ENCODE results near the gene GHRH.

Gene GHRH

DNA sequence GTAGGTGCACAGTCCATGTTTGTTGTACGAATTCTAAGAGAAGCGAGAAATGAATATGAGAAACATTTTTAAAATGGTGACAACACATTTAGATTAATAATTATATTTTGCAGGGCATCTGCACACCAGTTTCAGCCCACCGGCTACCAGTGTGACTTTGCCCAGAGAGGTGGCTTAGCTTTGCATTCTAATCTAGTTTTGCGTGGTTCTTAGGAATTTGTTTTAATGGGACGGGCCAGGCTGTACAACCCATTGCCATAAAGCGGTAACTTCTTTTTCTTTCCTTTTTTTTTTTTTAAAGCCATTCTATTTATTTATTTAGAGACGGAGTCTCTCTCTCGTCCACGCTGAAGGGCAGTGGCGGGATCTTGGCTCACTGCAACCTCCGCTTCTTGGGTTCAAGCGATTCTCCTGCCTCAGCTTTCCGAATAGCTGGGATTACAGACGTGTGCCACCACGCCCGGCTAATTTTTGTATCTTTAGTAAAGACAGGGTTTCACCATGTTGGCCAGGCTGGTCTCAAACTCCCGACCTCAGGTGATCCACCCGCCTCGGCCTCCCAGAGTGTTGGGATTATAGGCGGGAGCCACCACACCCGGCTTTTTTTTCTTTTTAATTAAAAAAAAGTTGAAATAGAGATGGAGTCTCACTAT, 28.7 kb upstream of the GHRH start:
- no peak for DNase-seq

DNA sequence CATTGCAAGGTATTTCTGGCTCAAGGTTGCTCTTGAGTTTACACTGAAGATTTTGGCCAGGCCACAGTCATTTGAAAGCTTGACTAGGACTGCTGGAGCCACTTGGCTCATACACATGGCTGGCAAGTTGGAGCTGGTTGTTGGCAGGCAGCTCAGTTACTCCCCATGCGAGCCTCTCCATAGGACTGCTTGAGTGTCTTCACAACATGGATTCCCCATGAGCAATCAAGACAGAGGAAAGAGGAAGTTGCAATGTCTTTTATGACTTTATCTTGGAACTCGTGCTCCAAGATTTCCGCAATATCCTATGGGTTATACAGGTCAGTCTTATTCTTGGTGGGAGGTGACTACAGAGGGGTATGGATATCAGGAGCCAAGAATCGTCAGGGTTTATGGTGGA, 26.5 kb upstream of the GHRH start:
- no peak for DNase-seq

DNA sequence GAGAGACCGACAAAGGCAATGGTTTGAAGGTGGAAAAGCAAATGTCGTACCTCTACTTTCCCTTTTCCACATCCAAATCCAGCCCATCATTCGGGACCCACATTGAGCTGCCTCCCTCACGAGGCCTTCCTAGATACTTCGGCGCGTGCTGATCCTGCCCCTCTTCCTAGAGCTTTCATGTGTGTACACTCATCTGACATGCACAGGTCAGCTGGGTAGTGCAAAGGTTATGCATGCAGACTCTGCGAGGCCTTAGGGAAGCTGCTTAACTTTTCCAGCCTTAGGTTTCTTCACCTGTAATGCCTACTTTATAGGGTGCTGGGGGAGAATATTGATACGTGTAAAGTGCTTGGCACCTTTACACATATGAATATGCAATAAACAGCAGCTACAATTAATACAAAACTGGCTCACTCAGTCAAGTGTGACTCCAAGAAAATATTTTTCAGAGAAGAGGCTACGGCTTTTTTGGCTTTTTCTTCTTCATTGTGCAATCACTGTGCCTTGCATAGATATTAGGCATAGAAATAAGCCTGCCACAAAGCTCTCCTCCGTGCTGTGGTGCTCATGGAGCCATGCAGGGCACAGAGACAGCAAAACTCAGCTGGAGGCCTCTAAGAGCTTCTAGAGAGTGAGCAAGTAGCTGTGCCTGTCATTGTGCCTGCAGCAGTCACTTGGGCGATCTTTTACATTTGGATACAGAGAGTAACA, 24.2 kb upstream of the GHRH start:
- DNase-seq = no peak

DNA sequence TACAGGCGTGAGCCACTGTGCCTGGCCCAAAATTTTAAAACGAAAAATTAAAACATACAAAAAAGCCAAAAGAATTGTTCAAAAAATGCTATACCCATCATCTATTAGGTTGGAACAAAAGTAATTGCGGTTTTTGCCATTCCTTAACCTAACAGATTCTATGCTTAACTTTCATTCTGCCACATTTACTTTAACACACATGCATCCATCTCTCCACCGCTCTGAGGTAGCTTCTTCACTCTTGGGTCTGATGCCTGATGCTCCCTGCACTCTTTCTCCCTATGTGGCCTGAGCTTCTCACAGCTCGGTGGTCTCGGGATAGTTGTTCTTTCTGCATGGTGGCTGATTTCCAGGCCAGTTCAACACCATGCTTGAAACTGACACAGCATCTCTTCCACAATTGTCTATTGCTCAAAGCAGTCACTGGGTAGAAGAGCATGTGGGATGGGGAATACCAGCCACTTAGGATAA, 23.1 kb upstream of the GHRH start:
- no peak for DNase-seq

DNA sequence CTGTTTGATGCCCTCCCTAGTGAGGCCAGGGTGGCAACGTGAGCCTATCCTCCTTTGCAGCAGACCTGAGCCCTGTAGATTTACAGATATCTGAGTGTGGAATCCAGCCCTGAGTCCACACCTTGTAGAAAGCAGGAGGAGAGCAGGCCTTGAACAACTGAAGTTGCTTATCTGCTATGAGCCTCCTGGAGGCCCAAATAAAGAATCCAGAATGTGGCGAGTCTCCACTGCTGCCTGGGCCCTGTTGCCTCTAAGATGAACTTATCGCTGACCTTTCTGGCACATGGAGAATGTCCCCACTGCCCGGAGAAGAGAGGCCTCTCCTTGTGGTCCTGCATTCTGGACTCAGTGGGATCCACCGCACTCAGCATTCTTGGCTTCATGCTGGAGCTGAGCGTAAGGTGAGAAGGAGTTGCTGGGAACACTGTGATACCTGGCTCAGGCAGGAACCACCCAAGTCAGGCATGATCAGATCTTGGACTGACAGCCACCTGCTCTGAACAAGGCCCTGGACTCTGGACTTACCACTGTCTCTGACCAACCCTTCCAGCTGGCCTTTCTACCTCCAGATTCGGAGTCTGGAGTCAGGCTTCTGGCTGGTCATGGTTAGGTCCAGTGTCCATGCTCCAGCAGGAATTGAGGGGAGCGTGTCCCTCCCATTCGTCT, 22.0 kb upstream of the GHRH start:
- DNase-seq = no peak

DNA sequence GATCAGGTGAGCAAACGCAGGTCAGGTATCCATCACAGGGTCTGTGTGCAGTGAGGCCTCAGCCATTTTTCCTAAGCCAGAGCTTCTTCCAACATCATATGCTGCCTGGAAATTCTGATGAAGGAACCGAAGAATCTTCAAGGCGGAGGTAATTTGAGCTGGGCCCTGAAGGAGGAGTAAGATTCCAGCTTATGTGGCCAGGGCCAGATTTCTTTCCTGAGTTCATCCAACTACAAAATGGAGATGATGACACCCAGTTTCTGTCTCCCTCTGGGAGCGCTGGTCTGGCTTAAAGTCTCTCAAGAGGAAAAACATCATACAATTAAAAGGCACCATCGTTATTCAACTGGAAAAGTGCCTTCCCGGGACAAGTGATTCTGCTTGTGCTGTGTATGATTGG, 20.9 kb upstream of the GHRH start:
- DNase-seq = no peak

DNA sequence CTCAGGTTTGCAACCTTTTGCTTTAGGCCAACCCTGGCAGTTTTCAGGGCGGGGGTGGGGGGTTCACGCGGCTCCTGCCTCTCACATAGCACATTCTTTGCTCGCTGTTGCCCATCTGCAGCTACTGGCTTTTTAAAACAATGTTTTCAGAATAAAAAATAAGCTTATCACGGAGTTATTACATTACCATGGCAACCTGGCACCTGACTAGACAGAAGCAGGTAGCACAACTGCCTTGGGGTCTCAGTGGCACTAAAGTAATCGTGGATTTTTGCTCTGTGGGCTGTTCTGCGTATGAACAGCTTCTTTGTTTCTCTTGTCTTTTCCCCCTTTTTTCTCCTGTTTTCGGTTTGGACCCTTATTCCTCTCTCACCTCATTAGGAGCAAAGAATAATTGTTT, 18.8 kb upstream of the GHRH start:
- DNase-seq = no peak

DNA sequence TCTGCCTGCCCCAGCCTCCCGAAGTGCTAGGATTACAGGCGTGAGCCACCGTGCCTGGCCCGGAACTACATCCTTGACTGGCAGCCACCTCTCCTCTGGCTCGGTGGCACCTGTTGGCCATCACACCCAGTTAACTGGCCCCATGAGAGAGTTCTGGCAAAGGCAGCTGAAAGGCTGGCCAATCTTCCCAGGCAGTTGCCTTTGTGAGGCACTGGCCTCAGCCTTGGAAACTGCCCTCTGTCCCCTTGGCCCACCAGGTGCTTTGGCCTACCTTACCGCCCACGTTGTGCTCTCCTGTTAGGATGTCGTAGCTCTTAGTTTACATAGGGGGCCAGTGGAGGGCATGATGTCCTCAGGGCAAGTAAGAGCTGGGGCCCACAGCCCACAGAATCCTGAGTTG, 18.2 kb upstream of the GHRH start:
- no peak for DNase-seq

DNA sequence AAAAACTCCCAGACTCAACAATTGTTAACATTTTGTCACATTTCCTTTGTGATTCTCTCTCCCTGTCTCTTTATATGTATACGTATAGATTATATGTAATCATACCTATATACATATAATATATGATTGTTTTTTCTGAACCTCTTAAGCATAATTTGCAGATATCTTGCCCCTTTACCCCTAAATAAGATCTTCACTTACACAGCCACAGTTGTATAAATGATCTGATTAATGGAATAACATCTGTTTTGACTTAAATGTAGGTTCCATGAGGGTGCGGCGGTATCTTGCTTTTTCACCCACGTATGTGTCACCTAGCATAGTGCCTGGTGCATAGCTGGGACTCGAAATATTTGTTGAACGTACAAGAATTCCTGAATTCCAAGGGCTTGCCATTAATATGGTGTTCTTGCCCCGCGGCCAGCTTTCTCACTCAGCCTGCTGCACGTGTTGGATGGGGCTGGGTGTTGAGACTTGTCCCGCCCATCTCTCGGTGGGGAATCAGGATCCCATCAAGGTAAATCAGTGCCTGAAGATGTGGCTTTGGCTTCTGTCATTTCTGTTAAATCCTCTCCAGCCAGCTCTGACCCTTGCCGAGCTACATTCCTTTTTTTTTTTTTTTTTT, 17.5 kb upstream of the GHRH start:
- no peak for DNase-seq

DNA sequence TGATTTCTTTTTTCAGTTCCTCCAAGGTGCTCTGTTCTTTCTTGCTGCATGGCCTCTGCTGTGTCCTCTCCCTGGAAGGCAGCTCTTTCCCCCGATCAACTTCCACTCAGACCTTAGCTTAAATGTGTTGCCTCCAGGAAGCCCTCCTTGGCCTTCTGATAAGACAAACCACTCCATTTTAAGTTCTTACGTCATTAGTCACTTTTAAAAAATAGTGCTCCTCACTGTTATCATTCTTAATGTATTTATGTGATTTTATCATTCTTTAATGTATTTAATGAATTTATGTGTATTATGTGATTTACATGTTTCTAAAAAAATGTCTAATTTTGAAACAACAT, 15.6 kb upstream of the GHRH start:
- no peak for DNase-seq

DNA sequence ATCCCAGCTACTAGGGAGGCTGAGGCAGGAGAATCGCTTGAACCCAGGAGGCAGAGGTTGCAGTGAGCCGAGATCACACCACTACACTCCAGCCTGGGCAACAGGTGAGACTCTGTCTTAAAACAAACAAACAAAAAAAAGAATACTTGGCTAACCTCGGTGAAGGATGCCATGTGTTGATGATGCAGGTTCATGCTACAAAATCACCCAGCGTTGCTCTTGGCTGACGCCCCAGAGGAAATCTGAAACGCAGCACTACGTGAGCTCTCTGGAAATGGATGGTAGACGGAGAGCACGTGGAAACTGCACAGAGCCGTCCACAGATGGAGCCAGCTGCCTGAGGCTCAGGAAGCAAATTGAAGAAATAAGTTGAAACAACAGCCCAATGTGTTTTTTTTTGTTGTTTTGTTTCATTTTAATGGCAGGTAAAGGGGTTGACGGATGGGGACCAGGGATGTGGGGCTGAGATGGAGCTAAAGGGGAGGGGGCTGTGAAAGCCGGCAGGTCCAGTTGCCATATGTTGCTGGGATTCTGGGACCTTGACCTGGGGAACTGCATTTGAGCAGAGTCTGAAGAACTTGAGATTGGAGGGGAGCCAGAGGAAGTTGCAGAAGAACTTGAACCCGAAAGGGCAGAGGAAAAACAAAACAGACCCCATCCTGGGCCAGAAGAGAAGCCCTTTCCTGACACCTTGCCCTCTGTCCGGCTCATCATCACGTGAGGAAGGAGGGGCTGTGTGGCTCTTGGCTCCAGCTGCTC, 15.1 kb upstream of the GHRH start:
- DNase-seq = peak; percentile 57

DNA sequence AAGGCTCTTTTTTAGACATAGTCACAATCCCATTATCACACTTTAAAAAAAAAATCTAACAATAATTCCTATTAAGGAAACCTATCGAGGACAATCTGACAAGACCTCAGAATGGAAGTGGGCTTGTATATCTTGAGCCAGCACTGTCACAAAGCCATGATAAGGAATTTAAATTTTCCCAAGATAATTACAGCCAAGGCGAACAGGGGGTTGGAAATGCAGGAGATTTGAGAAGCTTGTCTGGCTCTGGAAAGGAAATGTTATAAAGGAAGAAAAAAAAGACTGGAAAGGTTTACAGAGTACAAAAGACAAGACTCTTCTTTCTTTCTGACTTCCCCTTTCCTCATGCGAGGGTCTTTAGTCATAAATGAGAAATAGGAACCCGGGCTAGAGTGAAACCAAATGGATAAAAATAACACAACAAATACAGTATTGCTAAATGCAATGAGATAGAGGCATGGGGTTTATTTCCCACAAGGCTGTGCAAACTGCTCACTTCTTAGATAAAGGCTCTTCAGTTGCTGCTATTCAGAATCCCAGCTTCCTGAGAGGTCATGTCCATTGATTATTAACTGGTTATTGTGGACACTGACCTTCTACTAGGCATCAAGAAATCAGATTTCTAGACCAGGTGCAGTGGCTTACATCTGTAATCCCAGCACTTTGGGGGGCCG, 13.4 kb upstream of the GHRH start:
- DNase-seq = no peak

DNA sequence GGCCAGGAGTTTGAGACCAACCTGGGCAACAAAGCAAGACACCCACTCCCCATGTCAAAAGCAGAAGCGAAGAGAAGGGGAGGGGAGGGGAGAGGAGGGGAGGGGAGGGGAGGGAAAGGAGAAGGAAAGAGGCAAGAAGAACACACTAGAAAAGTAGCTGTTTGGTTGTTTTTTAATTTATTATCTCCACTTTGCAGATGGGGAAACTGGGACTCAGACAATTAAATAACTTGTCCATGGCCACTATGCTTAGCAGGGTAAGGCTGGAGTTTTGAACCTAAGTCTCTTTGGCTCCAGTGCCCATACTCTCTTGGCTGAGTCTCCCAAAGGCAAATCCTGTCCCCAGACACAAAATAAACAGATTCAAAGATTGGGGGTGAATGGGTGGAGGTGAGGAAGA, 12.4 kb upstream of the GHRH start:
- DNase-seq = no peak

DNA sequence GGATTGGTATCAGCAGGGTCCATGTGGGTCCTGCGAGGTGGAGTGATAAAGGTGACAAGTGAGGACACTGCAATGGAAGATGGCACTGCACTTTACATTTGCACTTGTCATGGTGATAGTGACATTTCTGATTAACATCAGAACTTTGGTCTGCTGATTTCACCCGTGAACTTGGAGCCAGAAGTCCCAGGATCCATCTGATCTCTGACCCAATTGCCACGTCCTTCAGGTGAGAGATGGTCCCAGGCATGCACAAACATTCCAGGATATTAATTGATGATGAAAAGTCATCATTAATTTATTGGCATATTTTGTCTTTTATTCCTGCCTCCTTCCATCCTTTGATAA, 9.8 kb upstream of the GHRH start:
- no peak for DNase-seq

DNA sequence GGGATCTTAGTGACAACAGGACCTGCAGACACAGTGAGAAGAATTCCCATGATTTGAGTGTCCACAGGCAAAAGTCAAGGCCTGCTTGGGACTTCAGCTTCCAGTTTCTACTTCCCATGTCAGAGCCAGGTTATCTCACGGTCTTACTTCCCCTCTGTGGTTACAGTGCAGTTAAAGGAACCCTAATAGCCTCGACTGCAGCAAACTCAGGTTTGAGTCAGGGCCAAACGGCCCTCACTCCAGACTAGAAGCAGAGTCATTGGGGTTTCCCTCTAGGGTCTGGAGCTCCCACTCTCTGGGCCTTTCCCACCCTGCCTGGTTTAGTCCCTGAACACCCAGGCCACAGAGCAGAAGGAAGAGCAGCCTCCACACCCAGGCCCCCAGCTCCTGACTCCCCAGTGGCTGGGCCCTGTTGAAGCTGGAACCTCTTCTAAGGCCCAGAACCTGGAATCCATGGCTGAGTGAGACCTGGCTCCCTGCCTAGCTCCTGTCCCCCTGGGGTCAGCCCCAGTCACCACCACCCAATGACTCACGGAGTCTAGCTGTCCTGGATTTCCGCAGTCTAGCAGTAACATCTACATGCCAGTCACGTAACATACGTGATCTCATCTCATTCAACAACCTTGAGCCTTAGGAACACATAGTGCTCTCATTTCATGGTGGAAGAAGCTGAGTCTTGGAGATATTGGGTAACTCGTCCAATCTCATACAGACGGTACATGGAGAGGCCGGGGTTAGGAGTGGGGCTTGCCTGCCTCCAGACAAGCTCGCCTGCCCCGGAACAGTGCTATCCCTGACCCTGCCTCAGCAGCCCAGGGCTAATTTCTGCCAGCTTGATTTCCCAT, 9.2 kb upstream of the GHRH start:
- no peak for DNase-seq

DNA sequence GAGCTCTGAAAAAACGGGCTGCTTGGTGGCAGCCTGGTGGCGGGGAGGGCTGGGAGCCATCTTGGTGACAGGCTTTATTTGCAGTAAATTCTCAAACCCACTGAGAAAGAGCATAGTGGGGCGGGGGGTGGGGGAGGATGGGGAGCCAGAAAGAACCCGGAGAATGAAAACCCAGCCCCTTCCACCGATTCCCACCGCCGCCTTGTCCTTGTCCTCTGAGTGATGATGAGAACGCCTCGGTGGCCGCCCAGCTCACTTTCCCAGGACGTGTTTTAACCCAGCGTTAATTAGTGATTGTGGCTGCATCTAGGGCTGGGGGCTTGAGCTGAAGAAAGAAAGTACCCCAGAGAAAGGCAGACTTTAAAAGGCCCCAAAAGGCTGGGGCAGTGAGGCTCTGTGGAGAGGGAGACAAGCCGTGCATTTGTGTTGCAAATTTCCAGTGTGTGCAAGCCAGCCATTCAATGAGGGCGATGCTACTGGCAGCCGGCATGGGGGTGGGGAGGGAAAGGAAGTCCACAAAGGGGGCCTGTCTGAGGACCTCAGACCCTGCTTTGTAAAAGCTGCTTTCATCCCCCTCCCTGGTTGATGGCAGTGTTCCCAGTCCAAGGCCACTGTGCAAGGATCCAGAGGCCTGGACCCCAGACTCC, 6.2 kb upstream of the GHRH start:
- DNase-seq = no peak

DNA sequence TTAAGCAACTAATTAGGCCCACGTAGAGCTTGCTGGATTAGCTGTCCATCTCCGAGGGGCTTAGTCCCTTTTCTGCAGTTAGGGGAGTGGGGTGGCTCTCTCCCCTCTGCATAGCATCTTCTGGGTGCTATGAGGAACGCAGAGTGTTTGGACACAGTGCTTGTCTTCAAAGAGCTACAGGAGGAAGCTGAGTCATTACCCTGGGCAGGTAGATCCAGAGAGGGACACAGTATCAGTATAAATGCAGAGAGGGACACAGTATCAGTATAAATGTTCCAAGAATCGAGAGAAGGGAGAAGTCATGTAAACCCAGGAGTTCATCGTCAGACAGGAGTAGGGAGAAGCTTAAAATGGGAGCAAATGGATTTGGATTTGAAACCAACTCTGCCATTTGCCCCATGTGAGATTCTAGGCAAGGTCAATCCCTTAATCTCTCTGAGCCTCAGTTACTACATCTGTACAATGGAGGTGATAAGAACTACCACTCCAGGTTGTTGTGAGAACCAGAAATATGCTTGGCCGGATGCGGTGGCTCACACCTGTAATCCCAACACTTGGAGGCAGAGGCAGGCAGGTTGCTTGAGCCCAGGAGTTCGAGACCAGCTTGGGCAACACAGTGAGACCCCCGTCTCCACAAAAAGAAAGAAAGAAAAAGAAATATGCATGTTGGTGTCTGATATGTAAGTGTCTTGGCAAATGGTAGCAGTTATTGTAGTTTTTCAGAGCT, 5.5 kb upstream of the GHRH start:
- DNase-seq = no peak

DNA sequence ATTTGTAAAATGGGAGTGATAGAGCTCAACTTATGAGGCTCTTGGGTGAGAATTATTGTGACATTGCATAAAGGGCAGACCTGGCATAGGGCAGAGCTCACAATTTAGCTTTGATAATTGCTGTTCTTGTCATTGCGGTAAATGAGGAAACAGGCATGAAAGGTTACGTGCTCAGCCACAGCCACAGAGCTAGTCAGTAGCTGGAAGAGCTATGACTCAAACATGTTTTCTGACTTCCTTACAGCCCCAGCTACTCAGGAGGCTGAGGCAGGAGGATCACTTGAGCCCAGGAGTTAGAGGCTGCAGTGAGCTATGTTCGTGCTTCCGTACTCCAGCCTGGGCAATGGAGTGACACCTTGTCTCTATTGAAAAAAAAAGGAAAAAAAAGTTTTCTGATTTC, 3.5 kb upstream of the GHRH start:
- no peak for DNase-seq

DNA sequence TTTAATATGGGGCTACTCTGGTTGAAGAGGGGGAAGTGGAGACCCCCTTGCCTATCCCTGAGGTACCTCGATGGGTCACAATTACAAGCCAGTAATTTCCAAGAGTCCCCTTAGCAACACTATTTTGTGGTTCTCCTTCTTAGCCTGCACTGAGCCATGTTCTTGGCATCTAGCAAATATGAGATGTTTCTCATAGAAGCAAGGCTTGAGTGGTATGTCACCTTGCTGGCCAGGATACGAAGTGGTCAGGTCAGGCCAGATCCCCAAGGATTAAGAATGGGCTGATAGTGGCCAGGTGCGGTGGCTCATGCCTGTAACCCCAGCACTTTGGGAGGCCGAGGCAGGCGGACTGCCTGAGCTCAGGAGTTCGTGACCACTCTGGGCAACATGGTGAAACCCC, 2.1 kb upstream of the GHRH start:
- DNase-seq = no peak

DNA sequence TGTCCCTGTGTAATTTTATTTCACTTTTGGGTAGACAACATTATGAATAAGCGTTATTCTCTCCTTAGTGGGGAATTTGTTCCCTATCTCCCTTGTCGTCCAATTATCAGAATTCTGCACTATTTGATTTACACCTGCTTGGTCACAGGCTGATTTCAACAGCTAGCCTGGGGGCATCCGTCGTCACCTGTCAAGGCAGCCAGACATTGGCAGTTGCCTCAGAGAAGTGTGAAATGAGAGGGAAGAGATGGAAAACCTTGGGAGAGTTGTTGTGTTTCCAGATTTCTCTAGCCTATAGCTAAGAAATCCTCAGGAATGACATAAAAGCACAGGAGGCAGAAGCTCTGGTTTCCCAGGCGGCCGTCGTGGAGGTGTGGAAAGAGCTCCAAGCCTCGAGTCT, 891 bp upstream of the GHRH start:
- no peak for DNase-seq

DNA sequence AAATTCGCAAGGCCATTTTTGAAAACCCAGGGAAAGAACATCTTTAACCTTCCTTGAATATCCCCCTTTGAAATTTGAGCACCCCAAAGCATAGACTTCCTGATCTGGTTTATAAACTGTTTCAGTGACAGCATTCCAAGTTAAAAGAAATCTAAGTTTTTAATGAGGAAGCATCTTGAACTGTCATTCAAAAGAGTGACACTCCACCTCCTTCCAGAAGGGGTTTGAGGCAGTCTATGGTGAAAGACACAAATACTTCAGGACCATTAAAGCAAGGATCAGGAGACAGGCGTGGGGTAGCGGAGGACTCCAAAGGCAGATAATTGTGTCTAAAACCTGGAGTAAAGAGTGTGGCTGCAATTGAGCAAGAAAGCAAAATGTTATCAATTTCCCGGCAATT, 691 bp downstream of the GHRH start:
- no peak for DNase-seq
